ENCODE measurements around the gene LMNA. TPM values are rescaled to one million over a fixed set of nuclear protein-coding genes. Genes with fewer than 3 reads are reported as not detected.
"Not testable (repeated sequence)": the region's sequence is repeated elsewhere in the genome, so short reads cannot be mapped to it uniquely, and the experiment has no call there.

Gene LMNA
- total RNA-seq, 1 donor from 2014 or later: 252 TPM

- intact Hi-C loops (cut with micrococcal nuclease): no loop called here
- no peak for ATAC-seq
- DNase-seq: no peak
Observed at GRCh38 chr1:156177919-156178654, 63.6 kb downstream of the LMNA start.

- no peak for DNase-seq
- intact Hi-C loops (cut with micrococcal nuclease): no loop called here
- ATAC-seq: no peak
Observed at GRCh38 chr1:156180471-156180870, 66.0 kb downstream of the LMNA start.

- ATAC-seq; DNase-seq; intact Hi-C loops (cut with micrococcal nuclease): not testable (repeated sequence)
Observed at GRCh38 chr1:156181391-156181924, 66.9 kb downstream of the LMNA start.

- intact Hi-C loops (cut with micrococcal nuclease); ATAC-seq; DNase-seq: not testable (repeated sequence)
Observed at GRCh38 chr1:156182010-156182779, 67.7 kb downstream of the LMNA start.

- DNase-seq; ATAC-seq; intact Hi-C loops (cut with micrococcal nuclease): not testable (repeated sequence)
Observed at GRCh38 chr1:156186347-156187177, 72.1 kb downstream of the LMNA start.

Other genes with a start within 250 kb of the LMNA start
- gene RIT1, start 203.4 kb upstream of the LMNA start, total RNA-seq: 18.7 TPM
- 22.6 TPM for gene KHDC4, start 180.3 kb upstream of the LMNA start, total RNA-seq
- gene RXFP4, start 173.1 kb upstream of the LMNA start, total RNA-seq: not detected
- 61.2 TPM for gene ARHGEF2, start 136.2 kb upstream of the LMNA start, total RNA-seq
- 75.8 TPM for gene SSR2, start 93.8 kb upstream of the LMNA start, total RNA-seq
- 33.9 TPM for gene UBQLN4, start 60.9 kb upstream of the LMNA start, total RNA-seq
- gene LAMTOR2, start 59.9 kb upstream of the LMNA start, total RNA-seq: 65.6 TPM
- not detected for gene RAB25, start 53.6 kb upstream of the LMNA start, total RNA-seq
- gene MEX3A, start 32.2 kb upstream of the LMNA start, total RNA-seq: 0.17 TPM
- 0.69 TPM for gene SEMA4A, start 38.9 kb downstream of the LMNA start, total RNA-seq
- 15.3 TPM for gene SLC25A44, start 79.4 kb downstream of the LMNA start, total RNA-seq
- 65.1 TPM for gene PMF1, start 98.3 kb downstream of the LMNA start, total RNA-seq
- gene BGLAP, start 127.5 kb downstream of the LMNA start, total RNA-seq: 1.1 TPM
- gene PAQR6, start 133.3 kb downstream of the LMNA start, total RNA-seq: 0.32 TPM
- gene SMG5, start 168.1 kb downstream of the LMNA start, total RNA-seq: 84.5 TPM
- gene TMEM79, start 169.6 kb downstream of the LMNA start, total RNA-seq: 1.5 TPM
- 16.0 TPM for gene GLMP, start 181.0 kb downstream of the LMNA start, total RNA-seq
- not detected for gene VHLL, start 184.6 kb downstream of the LMNA start, total RNA-seq
- gene CCT3, start 223.6 kb downstream of the LMNA start, total RNA-seq: 131 TPM
- not detected for gene TSACC, start 223.8 kb downstream of the LMNA start, total RNA-seq